GM23248 (cell line): ENCODE measurements around the gene HDAC7. TPM values are rescaled to one million over a fixed set of nuclear protein-coding genes. Genes with fewer than 3 reads are reported as not detected.

Source experiments
- DNase-seq: peaks from one replicate; pipeline ENCODE4 v3.0.0-alpha.2; 2015
- H2AFZ ChIP-seq: fragments of 200-600 bp; sonication (generic); 2 replicates; pipeline ENCODE4 v1.6.1; 2016; ENCODE audit warnings: antibody characterized with exemption
- H3F3A ChIP-seq: fragments of 200-600 bp; sonication (generic); 2 replicates; pipeline ENCODE4 v1.6.1; 2016; ENCODE audit warnings: mild to moderate bottlenecking, antibody characterized with exemption, mixed run types; ENCODE audit not compliant: insufficient read depth
- H3K27ac ChIP-seq: fragments of 200-600 bp; sonication (generic); 2 replicates; pipeline ENCODE4 v1.5.1; 2016; ENCODE audit warnings: mild to moderate bottlenecking
- H3K27me3 ChIP-seq: fragments of 200-600 bp; sonication (generic); replicated peaks from 2 replicates; pipeline ENCODE4 v1.6.1; 2016; ENCODE audit warnings: mild to moderate bottlenecking; ENCODE audit not compliant: insufficient read depth
- H3K36me3 ChIP-seq: fragments of 200-600 bp; sonication (generic); 2 replicates; pipeline ENCODE4 v1.6.1; 2016; ENCODE audit warnings: low read depth, mild to moderate bottlenecking
- H3K4me1 ChIP-seq: fragments of 200-600 bp; sonication (generic); 2 replicates; pipeline ENCODE4 v1.6.1; 2016; ENCODE audit warnings: mild to moderate bottlenecking; ENCODE audit not compliant: insufficient read depth
- H3K4me2 ChIP-seq: fragments of 200-600 bp; sonication (generic); one replicate; pipeline ENCODE4 v1.6.1; 2016; ENCODE audit warnings: mild to moderate bottlenecking; ENCODE audit not compliant: unreplicated experiment
- H3K4me3 ChIP-seq: fragments of 200-600 bp; sonication (generic); 2 replicates; pipeline ENCODE4 v1.5.1; 2016; ENCODE audit warnings: mild to moderate bottlenecking
- H3K79me2 ChIP-seq: fragments of 200-600 bp; sonication (generic); 2 replicates; pipeline ENCODE4 v1.6.1; 2016; ENCODE audit warnings: mild to moderate bottlenecking; ENCODE audit not compliant: insufficient read depth
- H3K9ac ChIP-seq: fragments of 200-600 bp; sonication (generic); 2 replicates; pipeline ENCODE4 v1.6.1; 2016; ENCODE audit warnings: mild to moderate bottlenecking
- H3K9me2 ChIP-seq: fragments of 200-600 bp; sonication (generic); 2 replicates; pipeline ENCODE4 v1.6.1; 2016; ENCODE audit warnings: mixed run types, mild to moderate bottlenecking, moderate library complexity; ENCODE audit not compliant: insufficient read depth
- H3K9me3 ChIP-seq: fragments of 200-600 bp; sonication (generic); one replicate; pipeline ENCODE4 v1.6.1; 2017; ENCODE audit warnings: low read depth
- H4K20me1 ChIP-seq: fragments of 200-600 bp; sonication (generic); 2 replicates; pipeline ENCODE4 v1.6.0; 2016; ENCODE audit not compliant: insufficient read depth
- EZH2 ChIP-seq: fragments of 200-600 bp; sonication (generic); IDR thresholded peaks from 2 replicates; pipeline ENCODE4 v1.6.1; 2018; ENCODE audit warnings: antibody characterized with exemption, mild to moderate bottlenecking; ENCODE audit not compliant: insufficient read depth, poor library complexity, severe bottlenecking
- EZH2phosphoT487 ChIP-seq: fragments of 200-600 bp; sonication (generic); IDR thresholded peaks from 2 replicates; pipeline ENCODE4 v1.6.1; 2018; ENCODE audit warnings: antibody characterized with exemption, moderate library complexity, mild to moderate bottlenecking, low read depth; ENCODE audit not compliant: insufficient read depth
- WGBS, 2 experiments: methylation state at CpG; one replicate each; pipeline ENCODE4 v1.1.6; 2015 to 2017; ENCODE audit warnings: low lambda C conversion rate in 2 of 2, low coverage in 1 of 2; ENCODE audit errors: missing lambda C conversion rate in 2 of 2; 5-methylcytosine and 5-hydroxymethylcytosine counted together
- in situ Hi-C: fragments of 300-500 bp; cut with MboI; formaldehyde crosslinking; loops from 2 replicates; pipeline ENCODE4 v1.15.0; 2020
- polyA plus RNA-seq: library from polyadenylated mRNA; unstranded; fragments of >200 nt; fragmentation: Nextera tagmentation; extraction: Ambion mirVana; gene quantifications from 2 replicates; pipeline ENCODE4 v1.2.1, GENCODE V29; 2016
- total RNA-seq: library from RNA; depleted of rRNA; stranded (reverse); fragments of >200 nt; shearing (Covaris generic); gene quantifications from 2 replicates; pipeline ENCODE4 v1.2.3, GENCODE V29; 2014

Gene HDAC7
- total and polyA plus RNA-seq, 2 experiments from 2014 or later, result 46.2 to 62.9 TPM

- H3K27me3 ChIP-seq, result no peaks in the 10 kb centered on the region
- H3K4me3 ChIP-seq, result no peak overlapping the region
- H3K36me3 ChIP-seq, result no peaks in the 10 kb centered on the region
- no peaks in the 10 kb centered on the region for H3K9me3 ChIP-seq
- H3K9me2 ChIP-seq, result no peaks in the 10 kb centered on the region
- H2AFZ ChIP-seq, result no peak overlapping the region
- no peak overlapping the region for H3K4me2 ChIP-seq
- peak; percentile 45 for DNase-seq
- no peak overlapping the region for H3K9ac ChIP-seq
- WGBS, 2 experiments, result 31 to 37% methylated on average over 3 to 4 of the region's 4 CpGs
- H3K79me2 ChIP-seq, result no peaks in the 10 kb centered on the region
- peaks cover 11% of the 10 kb centered on the region for H3K4me1 ChIP-seq
- no peaks in the 10 kb centered on the region for H3F3A ChIP-seq
- no peak overlapping the region for H3K27ac ChIP-seq
- in situ Hi-C loops, result no loop called here
- no peaks in the 10 kb centered on the region for H4K20me1 ChIP-seq
- TF ChIP-seq EZH2, result no peak
- no peak for TF ChIP-seq EZH2phosphoT487
Observed at GRCh38 chr12:47741340-47741703, 78.4 kb downstream of the HDAC7 start.

- no peaks in the 10 kb centered on the region; the same call in 1 of the 2 replicates for H3F3A ChIP-seq
- no peak overlapping the region for H3K4me2 ChIP-seq
- no peak overlapping the region for H3K27ac ChIP-seq
- in situ Hi-C loops, result no loop called here
- H3K4me3 ChIP-seq, result no peak overlapping the region
- no peaks in the 10 kb centered on the region for H4K20me1 ChIP-seq
- 85 to 87% methylated on average over 20 to 21 of the region's 21 CpGs for WGBS, 2 experiments
- no peak overlapping the region for H2AFZ ChIP-seq
- H3K9me2 ChIP-seq, result no peaks in the 10 kb centered on the region
- no peaks in the 10 kb centered on the region for H3K79me2 ChIP-seq
- no peak for DNase-seq
- peaks cover 11% of the 10 kb centered on the region for H3K4me1 ChIP-seq
- no peak overlapping the region for H3K9ac ChIP-seq
- H3K9me3 ChIP-seq, result no peaks in the 10 kb centered on the region
- no peak for TF ChIP-seq EZH2
- TF ChIP-seq EZH2phosphoT487, result no peak
- no peaks in the 10 kb centered on the region for H3K27me3 ChIP-seq
- no peaks in the 10 kb centered on the region for H3K36me3 ChIP-seq
Observed at GRCh38 chr12:47740606-47741339, 78.9 kb downstream of the HDAC7 start.

- Histone ChIP-seq H3F3A (no peaks in the 10 kb centered on the region; the same call in 1 of the 2 replicates), H3K9ac (no peak overlapping the region), H3K9me3 (no peaks in the 10 kb centered on the region), H3K4me2 (no peak overlapping the region), H3K27me3 (no peaks in the 10 kb centered on the region), H3K4me1 (peaks cover 11% of the 10 kb centered on the region), H3K79me2 (no peaks in the 10 kb centered on the region), H3K36me3 (no peaks in the 10 kb centered on the region), H4K20me1 (no peaks in the 10 kb centered on the region), H2AFZ (no peak overlapping the region), H3K4me3 (no peak overlapping the region), H3K27ac (no peak overlapping the region), H3K9me2 (no peaks in the 10 kb centered on the region)
- DNase-seq, result peak; percentile 36
- WGBS, 2 experiments, result 62 to 70% methylated on average over 12 of the region's 12 CpGs
- in situ Hi-C loops, result no loop called here
- TF ChIP-seq EZH2phosphoT487, result no peak
- TF ChIP-seq EZH2, result no peak
Observed at GRCh38 chr12:47739979-47740378, 79.7 kb downstream of the HDAC7 start.

GRCh38 chr12:47739297-47739696, 80.4 kb downstream of the HDAC7 start:
- Histone ChIP-seq H3K4me1 (peaks cover 11% of the 10 kb centered on the region), H3K9me3 (no peaks in the 10 kb centered on the region), H3K9me2 (no peaks in the 10 kb centered on the region), H3K79me2 (no peaks in the 10 kb centered on the region), H3K36me3 (no peaks in the 10 kb centered on the region), H2AFZ (no peak overlapping the region), H3K9ac (no peak overlapping the region), H3K27me3 (no peaks in the 10 kb centered on the region), H3K4me3 (no peak overlapping the region), H4K20me1 (no peaks in the 10 kb centered on the region), H3F3A (no peaks in the 10 kb centered on the region; the same call in 1 of the 2 replicates), H3K4me2 (no peak overlapping the region), H3K27ac (no peak overlapping the region)
- no peak for DNase-seq
- WGBS, 2 experiments, result 76 to 80% methylated on average over 3 of the region's 3 CpGs
- in situ Hi-C loops, result no loop called here
- TF ChIP-seq EZH2, result no peak
- no peak for TF ChIP-seq EZH2phosphoT487
